SK-N-SH (cell line): ENCODE measurements around the gene CADM1. TPM values are rescaled to one million over a fixed set of nuclear protein-coding genes. Genes with fewer than 3 reads are reported as not detected.

Experiments
- CTCF ChIA-PET: fragments of 300-600, 350-600 bp; formaldehyde crosslinking; extraction: SDS; loops from one replicate; lab custom pipeline; 2021; lab: Yijun Ruan, JAX
- POLR2A ChIA-PET: fragments of 350-600 bp; sonication (Branson Sonifier 250); formaldehyde crosslinking; extraction: SDS; loops from one replicate; lab custom pipeline; 2020; ENCODE audit warnings: antibody characterized with exemption, inconsistent platforms; lab: Yijun Ruan, JAX
- DNase-seq: peaks from one replicate; pipeline ENCODE4 v3.0.0; 2012
- H2AFZ ChIP-seq: fragments of 200-600 bp; sonication (generic); 2 replicates; pipeline ENCODE4 v1.8.1; 2016; ENCODE audit warnings: antibody characterized with exemption, mild to moderate bottlenecking, low read depth
- H3F3A ChIP-seq: fragments of 200-600 bp; sonication (generic); replicated peaks from 2 replicates; pipeline ENCODE3; 2016; ENCODE audit warnings: antibody characterized with exemption, mild to moderate bottlenecking; ENCODE audit not compliant: insufficient read depth
- H3K27ac ChIP-seq, 2 experiments: fragments of 200-500 bp in 1 of 2; fragments of 200-600 bp in 1 of 2; sonication (Bioruptor generic) in 1 of 2; sonication (generic), shearing (Covaris generic) in 1 of 2; 2 replicates each; pipeline versions ENCODE4 v1.5.1 to v1.6.1; 2014 to 2016; ENCODE audit warnings: low read depth in 2 of 2, inconsistent platforms in 1 of 2, low read length in 1 of 2, mild to moderate bottlenecking in 1 of 2, mixed read lengths in 1 of 2
- H3K27me3 ChIP-seq: fragments of 200-600 bp; sonication (generic), shearing (Covaris generic); 2 replicates; pipeline ENCODE4 v1.6.1; 2016; ENCODE audit warnings: mixed run types; ENCODE audit not compliant: insufficient read depth
- H3K36me3 ChIP-seq, 2 experiments: fragments of 200-500 bp in 1 of 2; fragments of 200-600 bp in 1 of 2; sonication (Bioruptor generic) in 1 of 2; sonication (generic) in 1 of 2; replicated peaks in 1 of 2; 2 replicates each; pipeline versions ENCODE3 to v1.5.1; 2014 to 2016; ENCODE audit warnings: low read length in 1 of 2, mild to moderate bottlenecking in 1 of 2; ENCODE audit not compliant: insufficient read depth in 2 of 2, control insufficient read depth in 1 of 2
- H3K4me1 ChIP-seq, 2 experiments: fragments of 200-500 bp in 1 of 2; fragments of 200-600 bp in 1 of 2; sonication (Bioruptor generic) in 1 of 2; sonication (generic), shearing (Covaris generic) in 1 of 2; 2 replicates each; pipeline versions ENCODE4 v1.5.1 to v1.6.1; 2014 to 2016; ENCODE audit warnings: low read depth in 1 of 2, low read length in 1 of 2, mixed run types in 1 of 2; ENCODE audit not compliant: insufficient read depth in 2 of 2, control insufficient read depth in 1 of 2
- H3K4me2 ChIP-seq: fragments of 200-600 bp; sonication (generic), shearing (Covaris generic); 2 replicates; pipeline ENCODE4 v1.6.1; 2017; ENCODE audit warnings: mixed run types
- H3K4me3 ChIP-seq, 2 experiments: fragments of 200-500 bp in 1 of 2; fragments of 200-600 bp in 1 of 2; sonication (Bioruptor generic) in 1 of 2; sonication (generic), shearing (Covaris generic) in 1 of 2; 2 replicates each; pipeline versions ENCODE4 v1.5.1 to v1.8.1; 2014 to 2016; ENCODE audit warnings: low read depth in 2 of 2, inconsistent platforms in 1 of 2, low read length in 1 of 2, mild to moderate bottlenecking in 1 of 2, mixed read lengths in 1 of 2, moderate library complexity in 1 of 2
- H3K79me2 ChIP-seq: fragments of 200-600 bp; sonication (generic); 2 replicates; pipeline ENCODE4 v1.8.1; 2017; ENCODE audit warnings: mild to moderate bottlenecking; ENCODE audit not compliant: insufficient read depth
- H3K9ac ChIP-seq: fragments of 200-600 bp; sonication (generic); 2 replicates; pipeline ENCODE4 v1.6.1; 2017; ENCODE audit warnings: mixed run types
- H3K9me2 ChIP-seq: fragments of 200-600 bp; sonication (generic); 2 replicates; pipeline ENCODE4 v1.6.1; 2017; ENCODE audit warnings: mixed run types
- H3K9me3 ChIP-seq: fragments of 200-600 bp; sonication (generic); 2 replicates; pipeline ENCODE4 v1.6.1; 2017; ENCODE audit warnings: mixed run types, mild to moderate bottlenecking, moderate library complexity
- H4K20me1 ChIP-seq: fragments of 200-600 bp; sonication (generic); 2 replicates; pipeline ENCODE4 v1.6.1; 2017; ENCODE audit warnings: mild to moderate bottlenecking, mixed run types; ENCODE audit not compliant: insufficient read depth
- ELF1 ChIP-seq: IDR thresholded peaks from 2 replicates; pipeline ENCODE4 v1.4.0; 2012
- EP300 ChIP-seq, 2 experiments: IDR thresholded peaks; 2 replicates each; pipeline versions ENCODE4 v1.4.0 to v1.6.1; 2012; ENCODE audit warnings: borderline replicate concordance in 1 of 2, low read depth in 1 of 2, low read length in 1 of 2
- EZH2phosphoT487 ChIP-seq: fragments of 200-600 bp; sonication (generic); IDR thresholded peaks from 2 replicates; pipeline ENCODE4 v1.6.1; 2017; ENCODE audit warnings: low read depth, mixed run types, mild to moderate bottlenecking, antibody characterized with exemption, moderate library complexity, borderline replicate concordance
- FOXM1 ChIP-seq: IDR thresholded peaks from 2 replicates; pipeline ENCODE4 v1.4.0; 2012; ENCODE audit warnings: low read depth, mild to moderate bottlenecking
- GABPA ChIP-seq: IDR thresholded peaks from 2 replicates; pipeline ENCODE4 v1.4.0; 2012; ENCODE audit warnings: low read depth, mild to moderate bottlenecking
- JUND ChIP-seq: IDR thresholded peaks from 2 replicates; pipeline ENCODE4 v1.4.0; 2012
- NFIC ChIP-seq: IDR thresholded peaks from 2 replicates; pipeline ENCODE4 v1.4.0; 2012; ENCODE audit warnings: borderline replicate concordance
- NRF1 ChIP-seq: IDR thresholded peaks from 2 replicates; pipeline ENCODE4 v1.6.1; 2012; ENCODE audit warnings: low read depth, mild to moderate bottlenecking, low read length
- PBX3 ChIP-seq: IDR thresholded peaks from 2 replicates; pipeline ENCODE4; 2012
- POLR2AphosphoS5 ChIP-seq: IDR thresholded peaks from 2 replicates; pipeline ENCODE4 v1.6.1; 2012; ENCODE audit warnings: low read depth, low read length
- RAD21 ChIP-seq: IDR thresholded peaks from 2 replicates; pipeline ENCODE4 v1.6.1; 2012; ENCODE audit warnings: mild to moderate bottlenecking, low read length
- RCOR1 ChIP-seq: fragments of 150-350 bp; IDR thresholded peaks from 2 replicates; pipeline ENCODE4 v1.6.1; 2017; ENCODE audit warnings: antibody characterized with exemption, low read length
- SIN3A ChIP-seq: IDR thresholded peaks from 2 replicates; pipeline ENCODE4 v1.6.1; 2012; ENCODE audit warnings: low read depth, mild to moderate bottlenecking, low read length, moderate library complexity, borderline replicate concordance
- SMC3 ChIP-seq: IDR thresholded peaks from 2 replicates; pipeline ENCODE4 v1.6.1; 2012; ENCODE audit warnings: low read depth, low read length, improper control_type of control experiment
- TAF1 ChIP-seq: IDR thresholded peaks from 2 replicates; pipeline ENCODE4 v1.6.1; 2012; ENCODE audit warnings: low read depth, mild to moderate bottlenecking, low read length, moderate library complexity, borderline replicate concordance
- TCF12 ChIP-seq: IDR thresholded peaks from 2 replicates; pipeline ENCODE4 v1.4.0; 2012
- TEAD4 ChIP-seq: IDR thresholded peaks from 2 replicates; pipeline ENCODE4 v1.4.0; 2012; ENCODE audit warnings: mild to moderate bottlenecking, borderline replicate concordance; ENCODE audit not compliant: insufficient read depth
- YY1 ChIP-seq: IDR thresholded peaks from 2 replicates; pipeline ENCODE4 v1.4.0; 2012; ENCODE audit warnings: low read depth, mild to moderate bottlenecking
- ZBTB33 ChIP-seq: IDR thresholded peaks from 2 replicates; pipeline ENCODE4 v1.4.0; 2012; ENCODE audit warnings: low read depth, borderline replicate concordance
- WGBS: methylation state at CpG from one replicate; pipeline ENCODE4 v1.1.6; 2017; ENCODE audit warnings: low lambda C conversion rate; 5-methylcytosine and 5-hydroxymethylcytosine counted together
- polyA plus RNA-seq, 3 experiments: library from polyadenylated mRNA; depleted of rRNA; stranded (reverse); fragments of >200 nt; gene quantifications; 2 replicates each; pipeline ENCODE4 v1.2.3, GENCODE V29; 2012
- TF ChIP-seq, protein P1 (sequence below): IDR thresholded peaks from 2 replicates; pipeline ENCODE4 v1.4.0; 2012; ENCODE audit warnings: low read depth, borderline replicate concordance
- TF ChIP-seq, protein P2 (sequence below): fragments of 200-600 bp; sonication (generic); IDR thresholded peaks from 2 replicates; pipeline ENCODE4 v1.6.1; 2017; ENCODE audit warnings: antibody characterized with exemption, mild to moderate bottlenecking, moderate library complexity

The CADM1 gene
- polyA plus RNA-seq, 1 of the 3 experiments (the other 2 are of a cell fraction), result 7.9 TPM

GRCh38 chr11:115450519-115450918 is 53.7 kb downstream of the CADM1 start:
- Histone ChIP-seq H2AFZ (no peak overlapping the region), H3K79me2 (no peaks in the 10 kb centered on the region), H3K27me3 (no peaks in the 10 kb centered on the region), H4K20me1 (no peaks in the 10 kb centered on the region), H3F3A (no peaks in the 10 kb centered on the region), H3K9me3 (peaks cover 10% of the 10 kb centered on the region), H3K4me1 (no peaks in the 10 kb centered on the region; a peak in 1 of 4 replicates), H3K36me3 (no peaks in the 10 kb centered on the region), H3K4me2 (no peak overlapping the region), H3K9me2 (no peaks in the 10 kb centered on the region), H3K27ac (no peak overlapping the region; a peak in 1 of 4 replicates), H3K4me3 (no peak overlapping the region), H3K9ac (no peak overlapping the region)
- no peak for DNase-seq
- ChIA-PET CTCF (interaction anchor here (1.2 to 1.7 kb wide), 3 partner anchors 13 to 26 kb away, joined by 3 to 4 read pairs (median 4); no protein-coding TSS in a partner anchor), POLR2A (interaction anchor here (0.6 kb wide), 1 partner anchor 39 kb away, joined by 3 read pairs; no protein-coding TSS in a partner anchor)
- TF ChIP-seq TEAD4, result no peak
- TF ChIP-seq EZH2phosphoT487, result no peak
- TF ChIP-seq RAD21, result no peak
- TF ChIP-seq EP300 (IDR thresholded peaks at IDR 0.05; ENCODE audit: borderline replicate concordance in 1 of 2, low read depth in 1 of 2, low read length in 1 of 2), result no peak
- no peak for TF ChIP-seq GABPA
- no peak for TF ChIP-seq PBX3
- no peak for TF ChIP-seq SIN3A
- TF ChIP-seq RCOR1, result no peak
- TF ChIP-seq, protein P1, sequence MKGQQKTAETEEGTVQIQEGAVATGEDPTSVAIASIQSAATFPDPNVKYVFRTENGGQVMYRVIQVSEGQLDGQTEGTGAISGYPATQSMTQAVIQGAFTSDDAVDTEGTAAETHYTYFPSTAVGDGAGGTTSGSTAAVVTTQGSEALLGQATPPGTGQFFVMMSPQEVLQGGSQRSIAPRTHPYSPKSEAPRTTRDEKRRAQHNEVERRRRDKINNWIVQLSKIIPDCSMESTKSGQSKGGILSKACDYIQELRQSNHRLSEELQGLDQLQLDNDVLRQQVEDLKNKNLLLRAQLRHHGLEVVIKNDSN, result no peak
- TF ChIP-seq FOXM1, result no peak
- no peak for TF ChIP-seq POLR2AphosphoS5
- TF ChIP-seq ELF1, result no peak
- TF ChIP-seq NFIC, result no peak
- TF ChIP-seq JUND, result no peak
- TF ChIP-seq TCF12, result no peak
- no peak for TF ChIP-seq NRF1
- 67% methylated on average over 4 of the region's 4 CpGs for WGBS

DNA sequence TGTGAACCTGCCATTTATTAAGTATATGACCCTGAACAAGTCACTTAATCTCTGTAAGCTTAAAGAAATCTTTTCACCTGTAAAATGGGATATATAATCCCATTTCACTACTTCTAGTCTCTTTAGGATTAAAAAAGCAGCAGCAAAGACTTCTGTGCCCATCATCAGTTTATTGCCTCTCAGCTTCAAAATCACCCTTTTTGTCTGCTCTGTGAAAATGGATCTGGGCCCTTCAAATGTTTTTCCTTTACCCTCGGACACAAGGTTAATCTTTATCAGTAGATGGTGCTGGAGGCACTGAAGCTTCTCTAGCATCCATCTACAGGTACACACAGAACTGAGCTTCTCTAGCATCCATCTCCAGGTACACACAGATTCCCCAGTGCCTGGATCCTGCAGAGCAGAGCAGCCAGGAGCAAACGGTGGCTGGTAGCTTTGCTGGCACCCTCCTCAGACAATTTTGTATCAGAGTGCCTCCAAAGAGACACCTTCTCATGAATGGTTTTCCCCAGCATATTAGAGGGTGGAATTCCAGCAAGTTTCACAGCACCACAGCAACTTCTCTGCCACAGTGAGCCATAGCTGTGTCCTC is 56.8 kb downstream of the CADM1 start:
- Histone ChIP-seq H3K27me3 (no peaks in the 10 kb centered on the region), H3K9ac (no peak overlapping the region), H4K20me1 (no peaks in the 10 kb centered on the region), H3K4me3 (no peak overlapping the region; a peak in 1 of 4 replicates), H3K27ac (no peak overlapping the region), H3F3A (no peaks in the 10 kb centered on the region), H3K4me1 (no peaks in the 10 kb centered on the region; a peak in 1 of 4 replicates), H3K36me3 (peaks cover 0 to 5% of the 10 kb centered on the region in 2 experiments), H3K79me2 (no peaks in the 10 kb centered on the region), H2AFZ (no peak overlapping the region), H3K4me2 (no peak overlapping the region), H3K9me2 (no peaks in the 10 kb centered on the region), H3K9me3 (peaks cover 10% of the 10 kb centered on the region)
- TF ChIP-seq FOXM1 (no peak), ZBTB33 (no peak), YY1 (no peak), ELF1 (no peak), EP300 (IDR thresholded peaks at IDR 0.05; ENCODE audit: borderline replicate concordance in 1 of 2, low read depth in 1 of 2, low read length in 1 of 2) (no peak), NFIC (no peak), JUND (no peak), SMC3 (no peak), TAF1 (no peak)
- TF ChIP-seq, protein P2, sequence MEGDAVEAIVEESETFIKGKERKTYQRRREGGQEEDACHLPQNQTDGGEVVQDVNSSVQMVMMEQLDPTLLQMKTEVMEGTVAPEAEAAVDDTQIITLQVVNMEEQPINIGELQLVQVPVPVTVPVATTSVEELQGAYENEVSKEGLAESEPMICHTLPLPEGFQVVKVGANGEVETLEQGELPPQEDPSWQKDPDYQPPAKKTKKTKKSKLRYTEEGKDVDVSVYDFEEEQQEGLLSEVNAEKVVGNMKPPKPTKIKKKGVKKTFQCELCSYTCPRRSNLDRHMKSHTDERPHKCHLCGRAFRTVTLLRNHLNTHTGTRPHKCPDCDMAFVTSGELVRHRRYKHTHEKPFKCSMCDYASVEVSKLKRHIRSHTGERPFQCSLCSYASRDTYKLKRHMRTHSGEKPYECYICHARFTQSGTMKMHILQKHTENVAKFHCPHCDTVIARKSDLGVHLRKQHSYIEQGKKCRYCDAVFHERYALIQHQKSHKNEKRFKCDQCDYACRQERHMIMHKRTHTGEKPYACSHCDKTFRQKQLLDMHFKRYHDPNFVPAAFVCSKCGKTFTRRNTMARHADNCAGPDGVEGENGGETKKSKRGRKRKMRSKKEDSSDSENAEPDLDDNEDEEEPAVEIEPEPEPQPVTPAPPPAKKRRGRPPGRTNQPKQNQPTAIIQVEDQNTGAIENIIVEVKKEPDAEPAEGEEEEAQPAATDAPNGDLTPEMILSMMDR, result no peak
- CTCF ChIA-PET, result interaction anchor here (0.8 kb wide), 2 partner anchors 13 to 113 kb away, joined by 3 read pairs; no protein-coding TSS in a partner anchor
- POLR2A ChIA-PET, result interaction anchor here (0.6 kb wide), 1 partner anchor 172 kb away, joined by 3 read pairs; no protein-coding TSS in a partner anchor
- no peak for DNase-seq
- WGBS, result 56% methylated on average over 1 of the region's 2 CpGs
